ENCODE measurements around the gene TUBB1. TPM values are rescaled to one million over a fixed set of nuclear protein-coding genes. Genes with fewer than 3 reads are reported as not detected.
"Not testable (repeated sequence)": the region's sequence is repeated elsewhere in the genome, so short reads cannot be mapped to it uniquely, and the experiment has no call there.

TUBB1 gene
- total RNA-seq, 1 donor from 2014 or later = 0.41 TPM

GRCh38 chr20:59004763-59005522 lies 14.3 kb upstream of the TUBB1 start:
- DNase-seq (ENCODE audit: low spot score in 2 of 2) (peak in 1 of 2 donors; percentile 37), FAIRE-seq (no peak)

- FAIRE-seq (no peak), DNase-seq (ENCODE audit: low spot score in 2 of 2) (no peak)
These were observed 13.6 kb upstream of the TUBB1 start for GRCh38 chr20:59005523-59006166.

DNA sequence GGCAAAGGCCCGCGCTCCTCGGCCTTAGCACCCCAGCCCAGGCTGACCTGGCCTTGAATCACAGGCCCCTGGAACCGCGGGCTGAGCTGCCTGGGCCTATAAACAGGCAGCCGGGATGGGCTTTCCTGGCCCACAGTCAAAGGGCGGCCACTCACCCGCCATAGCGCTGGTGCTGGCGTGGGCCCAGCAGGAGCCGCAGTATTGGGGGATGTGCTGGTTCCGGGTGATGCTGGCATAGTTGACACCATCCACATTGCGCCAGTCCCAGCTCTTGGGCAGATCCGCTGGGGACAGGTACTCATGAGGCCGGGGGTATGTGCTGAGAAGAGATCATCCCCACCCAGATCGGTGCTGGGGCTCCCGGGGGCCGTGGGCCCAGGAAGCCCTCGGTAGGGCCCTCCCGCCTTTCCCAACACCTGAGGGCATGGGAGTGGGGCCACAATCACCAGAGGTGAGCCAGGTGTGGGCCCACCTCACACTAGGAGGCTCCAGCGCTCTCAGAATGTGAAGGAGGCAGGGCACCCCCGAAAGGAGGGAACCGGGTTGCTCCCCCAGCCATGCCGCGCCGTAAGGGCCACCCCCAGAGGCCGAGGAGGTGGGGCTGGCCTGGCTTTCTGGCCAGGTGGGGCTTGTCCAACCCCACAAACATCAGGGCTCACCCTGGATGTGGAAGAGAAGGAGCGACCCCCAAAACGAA lies 12.9 kb upstream of the TUBB1 start:
- DNase-seq (ENCODE audit: low spot score in 2 of 2) (no peak), FAIRE-seq (no peak)

- no peak for FAIRE-seq
- DNase-seq (ENCODE audit: low spot score in 2 of 2) = peak; percentile 74 to 81
These were observed 12.2 kb upstream of the TUBB1 start, which contains the start of gene CTSZ for GRCh38 chr20:59006864-59007664. Gene CTSZ (minus strand): TSS chr20:59007254. CDS start chr20:59007128, 126 bp downstream.

DNA sequence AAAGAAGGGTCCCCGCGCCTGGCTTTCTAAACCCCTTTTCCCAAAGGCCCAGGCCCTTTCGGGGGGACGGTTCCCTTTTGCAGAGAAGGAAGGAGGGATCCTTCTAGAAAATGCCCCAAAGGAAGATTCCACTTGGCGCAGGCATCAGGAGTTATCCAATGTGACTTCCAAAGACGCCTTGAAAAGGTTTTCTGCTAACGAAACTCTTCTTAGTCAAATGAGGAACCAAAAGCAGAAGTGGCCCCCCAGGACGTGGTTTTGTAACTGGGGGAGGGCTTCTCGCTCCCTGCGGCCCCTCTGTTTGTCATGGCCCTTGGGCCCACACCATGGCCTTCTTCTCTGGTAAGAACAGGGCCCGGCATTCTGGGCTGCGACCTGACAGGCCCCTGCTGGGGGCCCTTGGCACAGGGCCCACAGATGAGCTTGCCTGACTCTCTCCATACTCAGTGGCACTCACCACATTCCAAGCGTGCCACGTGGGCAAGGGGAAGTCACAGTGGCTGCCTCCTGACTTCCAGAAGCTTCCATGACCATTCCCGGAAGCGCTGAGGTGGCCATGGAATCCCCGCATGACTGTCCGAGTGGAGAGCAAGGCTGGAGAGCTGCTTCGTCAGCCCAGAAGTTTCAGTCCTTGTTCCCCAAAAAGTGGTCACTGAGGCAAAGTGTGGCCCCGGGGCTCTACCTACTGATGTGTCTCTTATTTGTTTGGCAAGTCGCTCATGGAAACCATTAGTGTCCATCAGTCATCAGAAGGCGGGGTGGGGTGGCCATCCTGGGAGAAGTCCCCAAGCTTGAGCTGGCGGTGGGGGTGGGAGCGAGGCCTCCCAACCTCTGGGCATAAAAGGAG lies 11.3 kb upstream of the TUBB1 start:
- no peak for FAIRE-seq
- DNase-seq (ENCODE audit: low spot score in 2 of 2) = no peak

GRCh38 chr20:59008715-59009336 lies 10.4 kb upstream of the TUBB1 start:
- DNase-seq (ENCODE audit: low spot score in 2 of 2) = no peak
- FAIRE-seq = no peak

DNA sequence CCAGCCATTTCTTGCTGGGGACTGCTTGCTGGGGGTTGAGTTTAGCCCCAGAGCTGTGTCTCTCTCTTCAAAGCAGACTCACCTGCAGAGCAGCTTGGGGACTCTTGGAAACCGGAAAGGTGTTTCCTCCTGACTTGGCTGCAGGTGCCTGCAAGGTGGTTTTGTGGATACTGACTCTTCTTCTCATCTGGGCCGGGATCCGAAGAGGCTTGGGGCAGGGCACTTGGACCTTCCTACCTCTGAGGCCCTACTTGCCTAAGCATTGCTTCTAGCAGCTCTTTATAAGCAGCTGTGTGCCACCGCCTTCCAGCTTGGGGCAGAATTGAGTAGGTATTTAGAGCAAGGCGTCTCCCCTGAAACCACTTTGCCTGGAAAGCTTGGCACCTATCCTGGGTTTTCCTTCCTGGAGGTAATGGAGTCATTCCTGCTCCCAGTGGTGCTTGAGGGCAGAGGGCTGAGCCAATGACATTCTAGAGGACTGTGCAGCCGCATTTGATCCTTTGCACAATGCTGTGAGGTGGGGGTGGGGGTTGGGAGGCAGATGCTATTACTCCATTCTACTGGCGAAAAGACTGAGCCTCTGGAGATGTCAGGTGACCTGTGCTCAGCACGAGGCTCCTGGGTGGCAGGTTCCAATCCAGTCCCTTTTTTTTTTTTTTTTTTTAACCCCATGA lies 8.8 kb upstream of the TUBB1 start:
- FAIRE-seq (no peak), DNase-seq (ENCODE audit: low spot score in 2 of 2) (no peak)

DNA sequence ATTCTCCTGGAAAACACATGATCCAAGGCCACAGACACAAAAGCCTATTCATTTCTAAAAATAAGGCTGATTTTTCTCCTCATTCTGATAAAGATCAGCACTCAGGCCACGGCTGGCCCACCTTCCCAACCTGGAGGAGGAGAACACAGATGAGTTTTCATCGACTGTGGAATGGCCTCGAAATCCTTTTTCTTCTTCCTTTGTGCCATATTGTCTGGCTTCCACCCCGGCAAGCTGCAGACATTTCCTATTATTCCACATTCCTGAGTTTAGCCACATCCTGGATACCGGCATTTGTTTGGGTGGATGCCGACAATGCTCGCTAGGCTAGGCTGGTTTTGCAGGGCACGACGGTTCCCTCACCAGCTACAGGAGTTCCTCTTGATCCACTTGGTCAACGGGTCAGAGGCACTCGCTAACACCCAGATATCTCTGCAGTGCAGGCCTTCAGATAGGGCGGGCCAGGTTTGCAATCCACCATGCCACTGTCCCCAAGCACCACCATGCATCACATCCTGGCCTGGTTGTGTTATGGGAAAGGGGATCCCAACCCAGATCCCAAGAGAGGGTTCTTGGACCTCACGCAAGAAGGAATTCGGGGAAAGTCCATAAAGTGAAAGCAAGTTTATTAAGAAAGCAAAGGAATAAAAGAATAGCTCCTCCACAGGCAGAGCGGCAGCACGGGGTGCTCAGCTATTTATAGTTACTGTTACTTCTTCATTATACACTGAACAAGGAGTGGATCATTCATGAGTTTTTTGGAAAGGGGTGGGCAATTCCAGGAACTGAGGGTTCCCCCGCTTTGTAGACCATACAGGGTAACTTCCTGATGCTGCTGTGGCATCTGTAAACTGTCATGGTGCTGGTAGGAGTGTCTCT lies 8.0 kb upstream of the TUBB1 start:
- no peak for FAIRE-seq
- no peak for DNase-seq (ENCODE audit: low spot score in 2 of 2)

GRCh38 chr20:59011874-59012157 lies 7.4 kb upstream of the TUBB1 start:
- not testable (repeated sequence) for FAIRE-seq; DNase-seq (ENCODE audit: low spot score in 2 of 2)

DNA sequence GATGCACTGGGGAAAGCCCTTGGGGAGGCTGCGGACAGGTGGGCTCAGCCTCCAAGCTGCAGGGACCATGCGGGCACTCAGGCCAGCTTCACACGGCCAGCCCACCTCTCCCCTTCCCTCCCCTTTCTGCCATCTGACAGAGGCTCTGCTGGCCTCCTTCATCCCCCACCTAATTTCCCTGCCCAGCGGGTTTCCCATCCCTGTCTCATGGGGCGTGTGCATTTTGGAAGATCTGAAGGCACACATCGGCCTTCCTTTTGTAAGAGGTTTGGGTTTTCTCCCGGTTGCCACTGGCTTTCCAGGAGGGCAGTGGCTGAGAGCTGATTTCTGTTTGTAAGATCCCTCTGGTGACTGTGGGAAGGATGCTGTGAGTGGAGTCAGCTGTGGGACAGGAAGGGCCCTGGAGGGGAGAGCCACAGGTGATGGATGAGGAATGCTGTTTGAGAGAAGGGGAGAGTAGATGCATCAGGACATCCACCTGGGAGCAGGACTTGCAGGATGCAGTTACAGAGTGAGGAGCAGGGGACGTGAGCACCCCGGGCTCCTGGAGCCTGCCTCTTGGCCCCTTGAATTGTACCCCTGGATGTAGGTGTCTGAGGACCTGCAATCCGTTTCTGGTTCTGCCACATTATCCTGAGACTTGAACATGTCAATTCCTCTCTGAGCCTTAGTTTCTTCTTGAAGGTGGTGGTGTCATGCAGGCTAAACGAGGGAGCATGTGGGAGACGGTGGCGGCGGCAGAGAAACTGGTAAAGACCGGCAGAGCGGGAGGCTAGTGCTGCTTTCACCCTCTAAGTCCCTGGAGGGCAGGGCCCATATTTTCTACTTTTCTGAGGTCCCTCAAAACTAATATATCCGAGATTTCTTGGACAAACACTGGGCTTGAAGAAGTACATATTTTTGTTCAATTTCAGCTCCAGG lies 5.9 kb upstream of the TUBB1 start:
- DNase-seq (ENCODE audit: low spot score in 2 of 2) = no peak

DNA sequence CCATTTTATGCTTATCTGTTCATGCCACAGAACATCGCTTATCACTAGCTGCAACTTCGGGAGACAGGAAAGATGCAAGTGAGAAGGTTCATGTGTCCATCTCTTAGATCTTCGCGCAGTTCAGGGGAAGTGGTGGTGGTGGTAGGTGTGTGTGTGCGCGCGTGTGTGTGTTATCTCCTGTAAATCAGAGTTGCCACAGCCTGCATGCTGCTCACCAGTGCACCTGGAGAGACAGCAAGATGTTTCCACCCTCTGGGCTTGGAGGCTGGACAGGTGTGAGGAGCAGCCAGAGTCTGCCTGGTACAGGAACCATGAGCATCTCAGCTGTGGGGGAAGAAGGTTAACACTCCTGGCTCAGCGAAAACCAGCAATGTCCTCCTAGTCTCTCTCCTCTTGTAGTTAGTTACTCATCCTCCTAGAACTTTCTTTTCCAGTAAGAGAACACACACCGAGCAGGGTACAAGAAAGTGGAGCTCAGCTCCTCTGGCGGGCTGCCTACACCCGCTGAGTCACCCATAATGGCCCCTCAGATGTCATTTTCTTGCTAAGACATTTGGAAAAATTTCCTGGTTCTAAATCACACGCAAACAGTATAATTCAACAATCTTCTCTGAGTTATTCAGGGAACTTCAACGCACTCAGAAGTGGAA lies 5.1 kb upstream of the TUBB1 start:
- DNase-seq (ENCODE audit: low spot score in 2 of 2) (no peak), FAIRE-seq (no peak)

More for the DNA sequence above, 5.9 kb upstream of the TUBB1 start:
- no peak for FAIRE-seq

DNA sequence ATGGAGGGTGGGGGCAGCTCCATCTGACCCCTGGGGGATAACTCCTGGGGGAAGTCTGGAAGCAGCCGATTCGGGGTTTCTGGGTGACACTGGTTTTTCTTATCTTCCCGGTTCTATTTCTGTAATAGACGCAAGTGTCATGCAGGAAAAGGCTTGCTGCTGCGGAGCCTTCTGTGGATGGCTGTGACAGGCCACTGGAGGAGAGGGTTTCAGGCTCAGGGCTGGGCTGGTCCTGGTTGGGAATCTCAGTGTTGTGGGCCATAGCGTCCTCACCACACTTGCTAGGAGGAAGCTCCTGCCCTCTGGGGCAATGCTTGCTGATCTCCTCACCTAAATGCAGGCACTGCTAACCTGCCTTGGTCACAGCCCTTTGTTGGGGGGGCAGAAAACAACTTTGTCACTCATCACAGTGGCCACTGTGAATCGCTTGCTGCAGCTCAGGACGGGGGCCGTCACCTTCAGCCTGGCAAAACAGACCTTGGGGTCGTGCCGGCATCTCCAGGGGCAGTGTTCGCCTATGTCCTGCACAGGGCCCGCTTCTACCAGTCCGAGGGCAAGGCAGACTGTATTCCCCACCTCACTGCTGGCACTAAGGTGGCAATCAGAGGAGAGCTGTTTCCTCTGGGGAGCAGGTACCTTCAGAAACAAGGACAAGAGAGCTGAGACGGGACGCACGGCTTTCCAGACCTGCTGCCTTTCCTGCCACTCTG lies 4.4 kb upstream of the TUBB1 start:
- FAIRE-seq (no peak), DNase-seq (ENCODE audit: low spot score in 2 of 2) (no peak)

DNA sequence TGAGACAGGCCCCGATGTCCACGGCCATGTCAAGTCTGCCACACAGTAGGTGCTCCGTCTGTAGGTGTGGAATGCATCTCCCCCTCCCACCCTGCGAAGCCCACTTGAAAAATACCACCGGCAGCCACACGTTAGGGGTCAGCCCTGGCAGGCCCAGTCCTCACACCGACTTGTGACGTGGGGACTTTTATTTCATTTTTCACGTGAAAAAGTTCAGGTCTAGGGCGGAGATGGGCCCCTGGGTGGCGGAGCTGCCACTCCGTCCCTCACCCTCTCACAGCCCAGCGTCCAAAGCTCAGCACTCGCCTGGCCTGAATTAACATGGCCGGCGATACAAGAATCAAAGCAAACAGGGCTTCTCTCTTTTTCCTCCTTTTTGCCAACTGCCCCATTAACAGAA lies 3.8 kb upstream of the TUBB1 start:
- no peak for DNase-seq (ENCODE audit: low spot score in 2 of 2)
- no peak for FAIRE-seq

GRCh38 chr20:59015812-59016711 lies 3.2 kb upstream of the TUBB1 start:
- DNase-seq (ENCODE audit: low spot score in 2 of 2) (no peak), FAIRE-seq (no peak)
